NCI-H69 (cell line): Measurements from ENCODE around the gene ARID1B.

Experiments used
- DNase-seq: peaks from one replicate; lab custom pipeline; 2025; lab: John Stamatoyannopoulos, UW

Gene ARID1B

GRCh38 chr6:156791320-156791850 is 14.2 kb downstream of the ARID1B start:
- peak; percentile 99 for DNase-seq

- no peak for DNase-seq
These were observed 16.0 kb downstream of the ARID1B start for GRCh38 chr6:156793200-156793599.

- DNase-seq, result no peak
These were observed 17.6 kb downstream of the ARID1B start for GRCh38 chr6:156794546-156795354.

GRCh38 chr6:156795825-156796224 is 18.6 kb downstream of the ARID1B start:
- DNase-seq, result no peak

- DNase-seq, result no peak
These were observed 19.4 kb downstream of the ARID1B start for GRCh38 chr6:156796627-156797026.

- no peak for DNase-seq
These were observed 20.9 kb downstream of the ARID1B start for GRCh38 chr6:156797901-156798735.

- DNase-seq, result peak; percentile 66
These were observed 24.5 kb downstream of the ARID1B start for GRCh38 chr6:156801712-156802111.

GRCh38 chr6:156803353-156803752 is 26.2 kb downstream of the ARID1B start:
- no peak for DNase-seq

GRCh38 chr6:156804402-156804801 is 27.2 kb downstream of the ARID1B start:
- DNase-seq, result no peak

GRCh38 chr6:156806155-156806554 is 29.0 kb downstream of the ARID1B start:
- no peak for DNase-seq

- DNase-seq, result no peak
These were observed 29.9 kb downstream of the ARID1B start for GRCh38 chr6:156807028-156807427.

GRCh38 chr6:156807795-156808194 is 30.6 kb downstream of the ARID1B start:
- no peak for DNase-seq

- peak; percentile 71 for DNase-seq
These were observed 31.1 kb downstream of the ARID1B start for GRCh38 chr6:156808287-156808686.

GRCh38 chr6:156809034-156809433 is 31.9 kb downstream of the ARID1B start:
- DNase-seq, result peak; percentile 70

- peak; percentile 61 for DNase-seq
These were observed 32.4 kb downstream of the ARID1B start for GRCh38 chr6:156809446-156810178.

GRCh38 chr6:156814036-156814581 is 36.9 kb downstream of the ARID1B start:
- peak; percentile 73 for DNase-seq

- DNase-seq, result peak; percentile 21
These were observed 39.3 kb downstream of the ARID1B start for GRCh38 chr6:156816505-156816904.

- peak; percentile 79 for DNase-seq
These were observed 43.1 kb downstream of the ARID1B start for GRCh38 chr6:156820089-156820798.

- DNase-seq, result no peak
These were observed 44.5 kb downstream of the ARID1B start for GRCh38 chr6:156821707-156822106.

- DNase-seq, result no peak
These were observed 45.6 kb downstream of the ARID1B start for GRCh38 chr6:156822747-156823206.

GRCh38 chr6:156824142-156824541 is 47.0 kb downstream of the ARID1B start:
- DNase-seq, result no peak
